H1 (cell line): ENCODE data around the gene TCN2. TPM values are rescaled to one million over a fixed set of nuclear protein-coding genes. Genes with fewer than 3 reads are reported as not detected.

Experiments
- CTCF ChIA-PET: fragments of 300-600 bp; sonication (Branson Sonifier 250); formaldehyde crosslinking; loops from one replicate; lab custom pipeline; 2021; ENCODE audit not compliant: partially characterized antibody; lab: Charles Lee
- POLR2A ChIA-PET: fragments of 300-600 bp; sonication (Branson Sonifier 250); formaldehyde crosslinking; loops from one replicate; lab custom pipeline; 2021; ENCODE audit warnings: inconsistent platforms; ENCODE audit not compliant: partially characterized antibody; lab: Charles Lee
- DNase-seq, 2 experiments: peaks; one replicate each; pipeline versions ENCODE4 v3.0.0 to v3.0.0-alpha.2; 2010 to 2022; ENCODE audit warnings: low spot score in 2 of 2, low read depth in 1 of 2, mixed read lengths in 1 of 2
- FAIRE-seq: peaks from 2 replicates; lab custom pipeline; 2011; peaks lifted over from hg19 to GRCh38; lab: Jason Lieb, UNC
- H2AFZ ChIP-seq: 2 replicates; pipeline ENCODE4 v1.8.1; 2012; ENCODE audit warnings: low read length, inconsistent platforms
- H2AK5ac ChIP-seq: 2 replicates; pipeline ENCODE4 v1.6.1; 2013; ENCODE audit warnings: low read depth, low read length
- H2BK120ac ChIP-seq: replicated peaks from 2 replicates; pipeline ENCODE3; 2013; ENCODE audit warnings: low read depth, low read length, inconsistent platforms
- H2BK12ac ChIP-seq: 2 replicates; pipeline ENCODE4 v1.6.1; 2013; ENCODE audit warnings: low read depth, low read length
- H2BK15ac ChIP-seq: 2 replicates; pipeline ENCODE4 v1.6.1; 2013; ENCODE audit warnings: low read length
- H2BK20ac ChIP-seq: 2 replicates; pipeline ENCODE4 v1.6.1; 2013; ENCODE audit warnings: low read length
- H2BK5ac ChIP-seq: 2 replicates; pipeline ENCODE4 v1.6.1; 2013; ENCODE audit warnings: low read depth, low read length
- H3K14ac ChIP-seq: 2 replicates; pipeline ENCODE4 v1.6.1; 2013; ENCODE audit warnings: inconsistent platforms; ENCODE audit not compliant: insufficient read length
- H3K18ac ChIP-seq: 2 replicates; pipeline ENCODE4 v1.6.1; 2013; ENCODE audit warnings: low read length; ENCODE audit errors: extremely low read depth
- H3K23ac ChIP-seq: 2 replicates; pipeline ENCODE4 v1.6.1; 2013; ENCODE audit warnings: inconsistent platforms; ENCODE audit not compliant: insufficient read length
- H3K23me2 ChIP-seq: 2 replicates; pipeline ENCODE4 v1.6.1; 2013; ENCODE audit warnings: low read depth, low read length
- H3K27ac ChIP-seq: 2 replicates; pipeline ENCODE4 v1.6.1; 2011; ENCODE audit warnings: low read depth, low read length, inconsistent platforms
- H3K27me3 ChIP-seq, 4 experiments: replicated peaks in 1 of 4; 1 replicate in 1 of 4; 2 replicates in 3 of 4; pipeline versions ENCODE4 v1.6.1 to v1.8.1; 2011 to 2013; ENCODE audit warnings: low read length in 3 of 4, mild to moderate bottlenecking in 3 of 4, inconsistent platforms in 2 of 4, mixed read lengths in 2 of 4, moderate library complexity in 1 of 4; ENCODE audit not compliant: control insufficient read depth in 3 of 4, insufficient read depth in 3 of 4; ENCODE audit errors: extremely low read depth in 1 of 4
- H3K36me3 ChIP-seq, 4 experiments: 2 replicates each; pipeline versions ENCODE4 v1.6.1 to v1.8.1; 2011 to 2013; ENCODE audit warnings: mild to moderate bottlenecking in 4 of 4, low read length in 3 of 4, moderate library complexity in 2 of 4, control low read depth in 1 of 4, inconsistent platforms in 1 of 4; ENCODE audit not compliant: insufficient read depth in 4 of 4, control insufficient read depth in 2 of 4
- H3K4ac ChIP-seq: replicated peaks from 2 replicates; pipeline ENCODE3; 2013; ENCODE audit warnings: low read length, low read depth, mixed read lengths, inconsistent platforms; ENCODE audit not compliant: insufficient read length
- H3K4me1 ChIP-seq, 4 experiments: replicated peaks in 1 of 4; 1 replicate in 1 of 4; 2 replicates in 3 of 4; pipeline versions ENCODE4 v1.6.1 to v1.8.1; 2011 to 2013; ENCODE audit warnings: low read length in 3 of 4, inconsistent platforms in 2 of 4, mixed read lengths in 1 of 4; ENCODE audit not compliant: insufficient read depth in 4 of 4, control insufficient read depth in 3 of 4
- H3K4me2 ChIP-seq, 2 experiments: 2 replicates each; pipeline versions ENCODE4 v1.6.1 to v1.8.1; 2011 to 2013; ENCODE audit warnings: low read depth in 2 of 2, low read length in 2 of 2, control low read depth in 1 of 2, inconsistent platforms in 1 of 2, mild to moderate bottlenecking in 1 of 2; ENCODE audit not compliant: insufficient read depth in 1 of 2
- H3K4me3 ChIP-seq, 4 experiments: fragments of 200-600, 300-600 bp in 1 of 4; sonication (generic), shearing (Covaris generic), sonication (Bioruptor Twin) in 1 of 4; 2 replicates each; pipeline versions ENCODE4 v1.5.1 to v1.8.1; 2011 to 2016; ENCODE audit warnings: low read length in 4 of 4, low read depth in 3 of 4, control low read depth in 2 of 4, inconsistent platforms in 2 of 4, mild to moderate bottlenecking in 2 of 4, mixed read lengths in 1 of 4, moderate library complexity in 1 of 4; ENCODE audit not compliant: insufficient read depth in 2 of 4; ENCODE audit errors: extremely low read depth in 1 of 4
- H3K56ac ChIP-seq: replicated peaks from 2 replicates; pipeline ENCODE3; 2013; ENCODE audit warnings: low read depth, mild to moderate bottlenecking, mixed read lengths, low read length, inconsistent platforms; ENCODE audit not compliant: insufficient read length
- H3K79me1 ChIP-seq: 2 replicates; pipeline ENCODE4 v1.6.1; 2013; ENCODE audit warnings: low read depth, low read length, control low read depth
- H3K79me2 ChIP-seq, 2 experiments: 2 replicates each; pipeline versions ENCODE4 v1.6.1 to v1.8.1; 2012 to 2013; ENCODE audit warnings: low read length in 2 of 2, mild to moderate bottlenecking in 2 of 2, inconsistent platforms in 1 of 2; ENCODE audit not compliant: insufficient read depth in 2 of 2, control insufficient read depth in 1 of 2
- H3K9ac ChIP-seq, 4 experiments: replicated peaks in 1 of 4; 1 replicate in 1 of 4; 2 replicates in 3 of 4; pipeline versions ENCODE4 v1.6.1 to v1.8.1; 2011 to 2013; ENCODE audit warnings: low read depth in 3 of 4, low read length in 3 of 4, control low read depth in 2 of 4, mild to moderate bottlenecking in 2 of 4, moderate library complexity in 2 of 4, inconsistent platforms in 1 of 4; ENCODE audit errors: extremely low read depth in 1 of 4
- H3K9me3 ChIP-seq, 2 experiments: 2 replicates each; pipeline versions ENCODE4 v1.6.1 to v1.8.1; 2012 to 2013; ENCODE audit warnings: mild to moderate bottlenecking in 2 of 2, moderate library complexity in 2 of 2, control low read depth in 1 of 2, inconsistent platforms in 1 of 2, low read depth in 1 of 2, low read length in 1 of 2, mixed read lengths in 1 of 2; ENCODE audit not compliant: insufficient read depth in 2 of 2
- H4K20me1 ChIP-seq, 2 experiments: replicated peaks in 1 of 2; 2 replicates each; pipeline versions ENCODE3 to v1.8.1; 2011 to 2013; ENCODE audit warnings: inconsistent platforms in 2 of 2, low read length in 2 of 2, mild to moderate bottlenecking in 1 of 2; ENCODE audit not compliant: insufficient read depth in 2 of 2, control insufficient read depth in 1 of 2
- H4K5ac ChIP-seq: 2 replicates; pipeline ENCODE4 v1.6.1; 2013; ENCODE audit warnings: low read length, low read depth, mixed read lengths, inconsistent platforms; ENCODE audit not compliant: insufficient read length
- H4K8ac ChIP-seq: 2 replicates; pipeline ENCODE4 v1.8.0; 2013; ENCODE audit warnings: mild to moderate bottlenecking, moderate library complexity, low read length, inconsistent platforms; ENCODE audit not compliant: insufficient read depth; ENCODE audit errors: extremely low read depth
- H4K91ac ChIP-seq: replicated peaks from 2 replicates; pipeline ENCODE3; 2013; ENCODE audit warnings: low read length, mixed read lengths, inconsistent platforms; ENCODE audit not compliant: insufficient read length
- ASH2L ChIP-seq: fragments of 200-600, 300-600 bp; sonication (generic); IDR thresholded peaks from one replicate; pipeline ENCODE4 v1.7.1; 2017; ENCODE audit warnings: low read length
- CREB1 ChIP-seq: IDR thresholded peaks from 2 replicates; pipeline ENCODE4 v1.6.1; 2012; ENCODE audit warnings: inconsistent platforms
- EZH2 ChIP-seq: fragments of 200-600 bp; sonication (generic); IDR thresholded peaks from 2 replicates; pipeline ENCODE4 v1.7.1; 2012; ENCODE audit warnings: low read depth, mild to moderate bottlenecking, moderate library complexity, low read length, inconsistent platforms; ENCODE audit not compliant: severe bottlenecking
- RXRA ChIP-seq: IDR thresholded peaks from 2 replicates; pipeline ENCODE4 v1.6.1; 2011; ENCODE audit warnings: low read depth, mild to moderate bottlenecking, low read length, moderate library complexity; ENCODE audit not compliant: insufficient read depth
- SIN3A ChIP-seq, 2 experiments: IDR thresholded peaks in 1 of 2; conservative IDR thresholded peaks in 1 of 2; 2 replicates each; pipeline ENCODE4 v1.6.1; 2011 to 2012; ENCODE audit warnings: low read length in 2 of 2, improper control_type of control experiment in 1 of 2, low read depth in 1 of 2, mild to moderate bottlenecking in 1 of 2
- WGBS, 2 experiments: shearing (Covaris generic) in 1 of 2; methylation state at CpG; one replicate each; pipeline versions ENCODE4 v1.1.6 to v1.1.7; 2013 to 2015; ENCODE audit warnings: low lambda C conversion rate in 2 of 2, mixed read lengths in 2 of 2, inconsistent platforms in 1 of 2, low coverage in 1 of 2, missing lambda C conversion rate in 1 of 2; ENCODE audit not compliant: insufficient replicate concordance in 2 of 2, insufficient coverage in 1 of 2, insufficient read length in 1 of 2; ENCODE audit errors: extremely low coverage in 1 of 2, missing lambda C conversion rate in 1 of 2; 5-methylcytosine and 5-hydroxymethylcytosine counted together
- polyA plus RNA-seq, 7 experiments: library from polyadenylated mRNA; depleted of rRNA in 3 of 7; stranded (reverse) in 5 of 7; unstranded in 2 of 7; fragments of >200 nt in 5 of 7; fragments of 200-250 nt in 2 of 7; gene quantifications; 1 replicate in 5 of 7; 2 replicates in 1 of 7; 4 replicates in 1 of 7; pipeline versions ENCODE4 v1.2.1 to v1.2.3, GENCODE V29; 2011 to 2013; ENCODE audit warnings: missing spikeins in 2 of 7, mixed read lengths in 2 of 7
- total RNA-seq: library from RNA; stranded (reverse); fragmentation: NEBNext Ultra II Directional; extraction: Animal tissue kit (Norgen Biotek cat#: 25700); gene quantifications from 2 replicates; pipeline ENCODE4 v1.2.1, GENCODE V29; 2021
- TF ChIP-seq, protein P1 (sequence below), 3 experiments: IDR thresholded peaks; 1 replicate in 2 of 3; 2 replicates in 1 of 3; pipeline versions ENCODE4 v1.5.1 to v1.6.1; 2011; ENCODE audit warnings: low read length in 3 of 3, mild to moderate bottlenecking in 3 of 3, inconsistent platforms in 2 of 3, low read depth in 1 of 3, moderate library complexity in 1 of 3; ENCODE audit not compliant: insufficient read depth in 1 of 3; ENCODE audit errors: control extremely low read depth in 1 of 3
- TF ChIP-seq, protein P2 (sequence below): IDR thresholded peaks from 2 replicates; pipeline ENCODE4 v1.6.1; 2011; ENCODE audit warnings: low read length, improper control_type of control experiment
- TF ChIP-seq, protein P3 (sequence below): IDR thresholded peaks from 2 replicates; pipeline ENCODE4 v1.6.1; 2012; ENCODE audit warnings: low read length, inconsistent platforms

Gene TCN2
- total and polyA plus RNA-seq, 2 of the 8 experiments (the other 6 are each of a cell fraction or from before 2014, with no cell fraction given), result 30.0 to 87.8 TPM

DNA sequence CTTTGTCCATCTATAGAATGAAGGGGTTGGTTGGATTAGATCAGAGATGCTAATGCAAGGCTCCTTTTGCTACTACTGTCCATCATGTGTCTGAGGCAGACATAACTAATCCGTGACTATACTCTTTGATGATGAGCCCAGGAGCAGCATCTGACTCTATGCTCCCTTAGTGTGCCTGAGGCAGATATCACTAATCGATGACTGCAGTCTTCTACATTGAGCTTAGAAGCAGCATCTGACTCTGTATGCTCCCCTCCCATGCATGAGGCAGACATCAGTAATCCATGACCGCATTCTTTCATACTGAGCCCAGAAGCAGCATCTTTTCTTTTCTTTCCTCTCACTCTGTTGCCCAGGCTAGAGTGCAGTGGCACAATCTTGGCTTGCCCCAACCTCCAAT lies 4.2 kb downstream of the TCN2 start:
- peaks cover 2% of the 10 kb centered on the region; the same call in 1 of the 2 replicates for H3K79me1 ChIP-seq
- H3K4me2 ChIP-seq, result no peak overlapping the region
- no peak overlapping the region for H2AFZ ChIP-seq
- no peaks in the 10 kb centered on the region for H3K9me3 ChIP-seq
- no peak overlapping the region for H2BK120ac ChIP-seq
- no peak overlapping the region for H2BK20ac ChIP-seq
- DNase-seq, result no peak
- no peak overlapping the region for H3K23ac ChIP-seq
- no peak overlapping the region for H3K56ac ChIP-seq
- FAIRE-seq, result no peak
- no peak overlapping the region for H3K27ac ChIP-seq
- 87% methylated on average over 3 of the region's 3 CpGs; no CpG with 5 or more reads in 1 of the 2 experiments for WGBS, 2 experiments
- H2BK12ac ChIP-seq, result no peak overlapping the region
- H3K79me2 ChIP-seq, result peaks cover 0 to 15% of the 10 kb centered on the region in 2 experiments; a peak in 2 of 4 replicates
- peaks cover 0 to 21% (median 7%) of the 10 kb centered on the region in 4 experiments; a peak in 6 of 7 replicates for H3K4me1 ChIP-seq
- peaks cover 11 to 54% (median 34%) of the 10 kb centered on the region in 4 experiments; a peak in 7 of 8 replicates for H3K36me3 ChIP-seq
- no peak overlapping the region for H3K9ac ChIP-seq
- no peak overlapping the region for H3K4me3 ChIP-seq
- H3K14ac ChIP-seq, result no peak overlapping the region
- no peak overlapping the region for H4K8ac ChIP-seq
- ChIA-PET POLR2A (no interaction called here), CTCF (interaction anchor here (1.0 to 2.5 kb wide), 3 partner anchors 13 to 23 kb away, joined by 3 to 11 read pairs (median 6); no protein-coding TSS in a partner anchor)
- H4K91ac ChIP-seq, result no peak overlapping the region
- H2BK15ac ChIP-seq, result no peak overlapping the region
- no peak overlapping the region for H4K5ac ChIP-seq
- no peaks in the 10 kb centered on the region for H3K27me3 ChIP-seq
- H4K20me1 ChIP-seq, result peaks cover 2 to 5% of the 10 kb centered on the region in 2 experiments
- no peak overlapping the region for H3K18ac ChIP-seq
- H2BK5ac ChIP-seq, result no peak overlapping the region
- H2AK5ac ChIP-seq, result no peak overlapping the region
- H3K23me2 ChIP-seq, result peaks cover 9% of the 10 kb centered on the region; the same call in 1 of the 2 replicates
- H3K4ac ChIP-seq, result no peak overlapping the region
- TF ChIP-seq SIN3A (conservative IDR thresholded peaks at IDR 0.05 in 1 of 2, IDR thresholded peaks at IDR 0.05 in 1 of 2; ENCODE audit: low read depth in 1 of 2, low read length in 2 of 2) (no peak), RXRA (no peak), CREB1 (no peak), EZH2 (no peak), ASH2L (no peak)
- TF ChIP-seq, protein P1, sequence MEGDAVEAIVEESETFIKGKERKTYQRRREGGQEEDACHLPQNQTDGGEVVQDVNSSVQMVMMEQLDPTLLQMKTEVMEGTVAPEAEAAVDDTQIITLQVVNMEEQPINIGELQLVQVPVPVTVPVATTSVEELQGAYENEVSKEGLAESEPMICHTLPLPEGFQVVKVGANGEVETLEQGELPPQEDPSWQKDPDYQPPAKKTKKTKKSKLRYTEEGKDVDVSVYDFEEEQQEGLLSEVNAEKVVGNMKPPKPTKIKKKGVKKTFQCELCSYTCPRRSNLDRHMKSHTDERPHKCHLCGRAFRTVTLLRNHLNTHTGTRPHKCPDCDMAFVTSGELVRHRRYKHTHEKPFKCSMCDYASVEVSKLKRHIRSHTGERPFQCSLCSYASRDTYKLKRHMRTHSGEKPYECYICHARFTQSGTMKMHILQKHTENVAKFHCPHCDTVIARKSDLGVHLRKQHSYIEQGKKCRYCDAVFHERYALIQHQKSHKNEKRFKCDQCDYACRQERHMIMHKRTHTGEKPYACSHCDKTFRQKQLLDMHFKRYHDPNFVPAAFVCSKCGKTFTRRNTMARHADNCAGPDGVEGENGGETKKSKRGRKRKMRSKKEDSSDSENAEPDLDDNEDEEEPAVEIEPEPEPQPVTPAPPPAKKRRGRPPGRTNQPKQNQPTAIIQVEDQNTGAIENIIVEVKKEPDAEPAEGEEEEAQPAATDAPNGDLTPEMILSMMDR (IDR thresholded peaks at IDR 0.05; ENCODE audit: control extremely low read depth in 1 of 3, insufficient read depth in 1 of 3, low read depth in 1 of 3, low read length in 3 of 3), result no peak
- TF ChIP-seq, protein P2, sequence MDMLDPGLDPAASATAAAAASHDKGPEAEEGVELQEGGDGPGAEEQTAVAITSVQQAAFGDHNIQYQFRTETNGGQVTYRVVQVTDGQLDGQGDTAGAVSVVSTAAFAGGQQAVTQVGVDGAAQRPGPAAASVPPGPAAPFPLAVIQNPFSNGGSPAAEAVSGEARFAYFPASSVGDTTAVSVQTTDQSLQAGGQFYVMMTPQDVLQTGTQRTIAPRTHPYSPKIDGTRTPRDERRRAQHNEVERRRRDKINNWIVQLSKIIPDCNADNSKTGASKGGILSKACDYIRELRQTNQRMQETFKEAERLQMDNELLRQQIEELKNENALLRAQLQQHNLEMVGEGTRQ, result no peak
- TF ChIP-seq, protein P3, sequence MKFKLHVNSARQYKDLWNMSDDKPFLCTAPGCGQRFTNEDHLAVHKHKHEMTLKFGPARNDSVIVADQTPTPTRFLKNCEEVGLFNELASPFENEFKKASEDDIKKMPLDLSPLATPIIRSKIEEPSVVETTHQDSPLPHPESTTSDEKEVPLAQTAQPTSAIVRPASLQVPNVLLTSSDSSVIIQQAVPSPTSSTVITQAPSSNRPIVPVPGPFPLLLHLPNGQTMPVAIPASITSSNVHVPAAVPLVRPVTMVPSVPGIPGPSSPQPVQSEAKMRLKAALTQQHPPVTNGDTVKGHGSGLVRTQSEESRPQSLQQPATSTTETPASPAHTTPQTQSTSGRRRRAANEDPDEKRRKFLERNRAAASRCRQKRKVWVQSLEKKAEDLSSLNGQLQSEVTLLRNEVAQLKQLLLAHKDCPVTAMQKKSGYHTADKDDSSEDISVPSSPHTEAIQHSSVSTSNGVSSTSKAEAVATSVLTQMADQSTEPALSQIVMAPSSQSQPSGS, result no peak
